DND-41 (cell line): ENCODE data around the gene PI4KB.

Experiments used
- ATAC-seq: fragments of 200-7000 bp; cut with Tn5 transposase; 3 replicates; pipeline ENCODE4 v1.9.1; 2021; ENCODE audit warnings: low read depth; ENCODE audit not compliant: insufficient read depth
- DNase-seq: peaks from one replicate; pipeline ENCODE4 v3.0.0-alpha.2; 2020
- H2AFZ ChIP-seq: 2 replicates; pipeline ENCODE4 v1.6.0; 2012; ENCODE audit warnings: low read depth, low read length
- H3K27ac ChIP-seq: 2 replicates; pipeline ENCODE4 v1.5.1; 2012; ENCODE audit warnings: low read length, inconsistent platforms
- H3K27me3 ChIP-seq: fragments of 200-600 bp; sonication (generic); 2 replicates; pipeline ENCODE4 v1.6.0; 2012; ENCODE audit warnings: low read length, mild to moderate bottlenecking, inconsistent platforms; ENCODE audit not compliant: insufficient read depth, poor library complexity
- H3K36me3 ChIP-seq: 2 replicates; pipeline ENCODE4 v1.5.1; 2012; ENCODE audit warnings: low read length, inconsistent platforms; ENCODE audit not compliant: insufficient read depth
- H3K4me1 ChIP-seq: 2 replicates; pipeline ENCODE4 v1.5.1; 2012; ENCODE audit warnings: mild to moderate bottlenecking, low read length; ENCODE audit not compliant: insufficient read depth
- H3K4me2 ChIP-seq: 2 replicates; pipeline ENCODE4 v1.6.0; 2012; ENCODE audit warnings: mild to moderate bottlenecking, moderate library complexity, low read length, inconsistent platforms; ENCODE audit not compliant: insufficient read depth
- H3K4me3 ChIP-seq, 2 experiments: fragments of 200-600 bp in 1 of 2; shearing (Covaris generic) in 1 of 2; 2 replicates each; pipeline ENCODE4 v1.5.1; 2012 to 2016; ENCODE audit warnings: inconsistent platforms in 2 of 2, low read length in 2 of 2, mild to moderate bottlenecking in 2 of 2, low read depth in 1 of 2, moderate library complexity in 1 of 2
- H3K79me2 ChIP-seq: 2 replicates; pipeline ENCODE4 v1.6.0; 2012; ENCODE audit warnings: low read length, inconsistent platforms; ENCODE audit not compliant: insufficient read depth
- H3K9ac ChIP-seq: 2 replicates; pipeline ENCODE4 v1.6.0; 2012; ENCODE audit warnings: low read depth, mild to moderate bottlenecking, inconsistent platforms, low read length, moderate library complexity
- H3K9me3 ChIP-seq: 2 replicates; pipeline ENCODE4 v1.5.1; 2012; ENCODE audit warnings: low read length, moderate library complexity, mild to moderate bottlenecking, inconsistent platforms; ENCODE audit not compliant: insufficient read depth, severe bottlenecking
- H4K20me1 ChIP-seq: 2 replicates; pipeline ENCODE4 v1.6.0; 2012; ENCODE audit warnings: low read length; ENCODE audit not compliant: insufficient read depth
- EZH2 ChIP-seq: IDR thresholded peaks from 3 replicates; pipeline ENCODE4 v1.6.1; 2012; ENCODE audit warnings: borderline replicate concordance, low read depth, mild to moderate bottlenecking, moderate library complexity, low read length, inconsistent platforms; ENCODE audit not compliant: severe bottlenecking
- TF ChIP-seq, protein P1 (sequence below): IDR thresholded peaks from 2 replicates; pipeline ENCODE4 v1.5.1; 2012; ENCODE audit warnings: borderline replicate concordance, low read length, moderate library complexity, mild to moderate bottlenecking; ENCODE audit not compliant: poor library complexity, severe bottlenecking; ENCODE audit errors: extremely low read depth

PI4KB gene

DNA sequence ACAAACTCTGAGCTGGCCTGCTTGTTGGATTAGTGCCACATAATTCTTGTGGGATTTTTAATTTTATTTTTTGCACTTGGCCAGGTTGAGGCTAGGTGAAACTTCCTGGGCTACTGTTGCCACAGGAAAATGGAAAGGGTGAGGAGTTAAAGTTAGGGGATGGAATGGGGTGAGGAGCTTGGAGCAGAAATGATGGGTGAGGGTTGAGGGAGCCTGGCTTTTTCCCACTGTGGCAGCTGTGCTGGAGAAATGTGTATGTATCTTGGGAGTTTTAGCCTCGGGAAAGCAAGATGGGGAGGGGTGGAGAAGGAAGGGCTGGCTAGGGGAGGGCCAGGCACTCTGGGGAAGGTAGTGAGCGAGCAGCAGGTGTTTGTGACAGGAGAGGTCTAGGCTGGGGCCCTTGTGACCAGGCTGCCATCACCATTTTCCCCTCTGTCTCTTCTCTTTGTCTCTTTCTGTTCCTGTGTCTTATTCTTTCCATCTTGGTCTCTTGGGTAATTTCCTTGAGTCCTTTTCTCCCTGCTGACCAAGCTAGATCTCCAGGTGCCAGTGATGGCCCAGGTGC is 43.1 kb downstream of the PI4KB start:
- Histone ChIP-seq H3K9me3 (no peaks in the 10 kb centered on the region), H3K27ac (peak overlapping the region; percentile 28; the same call in 1 of the 2 replicates), H4K20me1 (peaks cover 60% of the 10 kb centered on the region), H3K36me3 (peaks cover 48% of the 10 kb centered on the region), H3K4me3 (peak overlapping the region in 1 of 2 experiments; percentile 93; a peak in 2 of 4 replicates), H3K4me2 (peak overlapping the region; percentile 89), H3K27me3 (no peaks in the 10 kb centered on the region), H2AFZ (no peak overlapping the region), H3K79me2 (peaks cover 54% of the 10 kb centered on the region), H3K9ac (peak overlapping the region; percentile 89), H3K4me1 (peaks cover 28% of the 10 kb centered on the region)
- DNase-seq (no peak), ATAC-seq (no peak)
- TF ChIP-seq EZH2, result no peak
- TF ChIP-seq, protein P1, sequence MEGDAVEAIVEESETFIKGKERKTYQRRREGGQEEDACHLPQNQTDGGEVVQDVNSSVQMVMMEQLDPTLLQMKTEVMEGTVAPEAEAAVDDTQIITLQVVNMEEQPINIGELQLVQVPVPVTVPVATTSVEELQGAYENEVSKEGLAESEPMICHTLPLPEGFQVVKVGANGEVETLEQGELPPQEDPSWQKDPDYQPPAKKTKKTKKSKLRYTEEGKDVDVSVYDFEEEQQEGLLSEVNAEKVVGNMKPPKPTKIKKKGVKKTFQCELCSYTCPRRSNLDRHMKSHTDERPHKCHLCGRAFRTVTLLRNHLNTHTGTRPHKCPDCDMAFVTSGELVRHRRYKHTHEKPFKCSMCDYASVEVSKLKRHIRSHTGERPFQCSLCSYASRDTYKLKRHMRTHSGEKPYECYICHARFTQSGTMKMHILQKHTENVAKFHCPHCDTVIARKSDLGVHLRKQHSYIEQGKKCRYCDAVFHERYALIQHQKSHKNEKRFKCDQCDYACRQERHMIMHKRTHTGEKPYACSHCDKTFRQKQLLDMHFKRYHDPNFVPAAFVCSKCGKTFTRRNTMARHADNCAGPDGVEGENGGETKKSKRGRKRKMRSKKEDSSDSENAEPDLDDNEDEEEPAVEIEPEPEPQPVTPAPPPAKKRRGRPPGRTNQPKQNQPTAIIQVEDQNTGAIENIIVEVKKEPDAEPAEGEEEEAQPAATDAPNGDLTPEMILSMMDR, result no peak

DNA sequence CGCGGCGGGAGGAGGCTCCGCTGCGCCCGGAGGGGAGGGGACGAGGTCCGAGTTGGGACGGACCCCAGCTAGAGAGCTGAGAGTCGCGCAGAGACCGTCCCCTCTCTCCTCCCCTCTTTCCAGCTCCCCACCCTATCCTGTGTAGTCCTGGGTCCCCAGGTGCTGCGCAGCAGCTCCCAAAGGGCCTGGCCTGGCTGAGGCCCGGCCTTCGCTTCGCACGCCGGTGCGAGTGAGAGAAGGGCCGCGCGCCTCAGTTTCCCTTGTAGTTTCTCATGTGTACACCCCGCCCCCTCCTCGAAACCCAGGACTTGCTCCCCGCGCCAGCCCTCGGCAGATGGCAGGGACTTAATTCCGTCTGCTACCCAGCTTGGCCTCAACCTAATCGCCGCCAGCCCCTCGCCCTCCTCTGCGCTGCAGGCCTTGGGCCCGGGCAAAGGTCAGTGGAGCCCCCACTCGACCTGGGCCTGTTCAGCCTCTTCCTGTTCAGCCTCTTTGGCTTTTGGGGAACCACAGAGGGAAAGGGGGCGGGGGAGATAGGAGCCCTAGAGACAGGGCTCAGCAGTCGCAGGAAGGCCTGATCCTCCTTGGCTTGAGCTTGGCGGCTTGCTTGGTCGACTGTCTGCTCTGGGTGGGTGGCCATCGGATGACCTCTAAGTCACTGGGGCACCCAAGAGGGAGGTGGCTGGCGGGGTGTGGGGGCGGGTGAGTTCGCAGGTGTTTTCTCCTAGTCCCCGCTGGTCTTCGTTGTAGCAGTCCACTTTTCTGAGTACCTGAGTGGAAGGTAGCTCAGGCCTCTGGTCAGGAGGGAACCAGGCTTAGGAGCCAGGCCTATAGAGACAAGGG is 44.1 kb downstream of the PI4KB start:
- H3K4me2 ChIP-seq, result peak overlapping the region; percentile 89
- peaks cover 54% of the 10 kb centered on the region for H3K79me2 ChIP-seq
- H3K27ac ChIP-seq, result peak overlapping the region; percentile 81
- ATAC-seq (no peak), DNase-seq (peak; percentile 34)
- H3K4me1 ChIP-seq, result peaks cover 28% of the 10 kb centered on the region
- H3K9ac ChIP-seq, result peak overlapping the region; percentile 89
- peaks cover 50% of the 10 kb centered on the region for H4K20me1 ChIP-seq
- H3K36me3 ChIP-seq, result peaks cover 38% of the 10 kb centered on the region
- H3K4me3 ChIP-seq, result peak overlapping the region; percentile 93
- peak overlapping the region; percentile 62 for H2AFZ ChIP-seq
- no peaks in the 10 kb centered on the region for H3K9me3 ChIP-seq
- H3K27me3 ChIP-seq, result no peaks in the 10 kb centered on the region
- no peak for TF ChIP-seq EZH2
- TF ChIP-seq, protein P1, result no peak

DNA sequence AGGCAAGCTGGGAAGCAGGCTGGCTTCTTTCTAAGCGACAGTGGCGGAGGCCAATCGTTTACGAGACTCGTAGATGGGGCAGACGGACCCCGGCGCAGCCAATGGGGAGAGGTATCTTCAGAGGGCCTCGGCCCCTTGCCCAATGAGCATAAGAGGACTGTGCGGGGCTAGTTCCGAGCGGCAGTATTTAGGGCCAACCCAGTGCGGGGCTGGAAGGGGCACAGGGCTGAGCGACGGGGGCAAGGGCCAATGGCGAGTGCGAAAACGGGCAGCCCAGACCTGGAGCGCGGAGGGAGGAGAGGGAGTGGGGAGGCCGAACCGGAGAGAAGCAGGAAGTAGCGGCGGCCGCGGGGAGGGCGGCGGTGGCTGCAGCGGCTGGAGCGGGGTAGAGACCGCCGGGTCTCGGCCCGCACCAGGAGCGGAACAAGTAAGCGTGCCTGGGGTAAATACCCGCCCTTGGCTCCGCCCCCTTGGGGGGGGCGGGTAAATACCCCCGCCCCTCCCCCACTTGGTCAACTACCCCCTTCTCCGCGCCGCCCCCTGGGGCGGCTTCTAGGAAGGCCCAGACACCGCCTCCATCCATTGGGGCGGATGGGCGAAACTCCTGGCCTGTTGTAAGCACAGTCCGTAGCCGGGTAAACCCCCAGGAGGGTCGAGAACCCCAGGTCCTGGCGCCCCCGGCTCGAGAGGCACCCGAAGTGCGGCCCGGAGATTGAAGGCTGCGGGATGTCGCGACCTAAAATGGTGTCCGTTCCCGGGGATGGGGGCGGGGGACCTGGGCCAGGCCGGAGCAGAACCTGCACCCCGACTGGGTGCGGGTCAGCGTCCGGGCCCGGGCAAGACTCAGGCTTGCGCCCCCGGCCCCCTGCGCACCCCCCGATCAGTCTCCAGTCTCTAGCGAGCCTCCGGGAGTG is 45.0 kb downstream of the PI4KB start, which contains the start of gene ZNF687:
Gene ZNF687, plus strand, starts transcription at position 331 of the 914 bp plus-strand sequence. CDS start 3,993 bp downstream, outside the sequence.
- Histone ChIP-seq H2AFZ (peak within 1 kb of the TSS; percentile 98), H3K27me3 (no peaks in the 10 kb centered on the region), H3K4me3 (peak within 1 kb of the TSS; percentile 93), H3K9ac (peak within 1 kb of the TSS; percentile 89), H3K79me2 (peaks cover 51% of the 10 kb centered on the region), H3K4me2 (peak within 1 kb of the TSS; percentile 89), H3K36me3 (peaks cover 29% of the 10 kb centered on the region), H3K9me3 (no peaks in the 10 kb centered on the region), H4K20me1 (peaks cover 42% of the 10 kb centered on the region), H3K4me1 (peaks cover 28% of the 10 kb centered on the region), H3K27ac (peak within 1 kb of the TSS; percentile 98)
- DNase-seq, result peak; percentile 100
- peak; percentile 94 for ATAC-seq
- TF ChIP-seq, protein P1, result no peak
- TF ChIP-seq EZH2, result no peak
